Measurements from ENCODE around the gene RAB3GAP1.
"Not testable (repeated sequence)": the region's sequence is repeated elsewhere in the genome, so short reads cannot be mapped to it uniquely, and the experiment has no call there.

The RAB3GAP1 gene

GRCh38 chr2:135052042-135052876 lies at the start of gene RAB3GAP1:
Gene RAB3GAP1 (plus strand): TSS chr2:135052292. CDS start chr2:135052308, 16 bp downstream.
- peak; percentile 93 for DNase-seq

- no peak for DNase-seq
These were observed 49.3 kb upstream of the RAB3GAP1 start for GRCh38 chr2:135002836-135003235.

- DNase-seq: peak; percentile 63 to 67
These were observed 47.9 kb upstream of the RAB3GAP1 start for GRCh38 chr2:135004005-135004746.

- DNase-seq: no peak
These were observed 46.3 kb upstream of the RAB3GAP1 start for GRCh38 chr2:135005753-135006152.

GRCh38 chr2:135009339-135009738 lies 42.8 kb upstream of the RAB3GAP1 start:
- no peak for DNase-seq

GRCh38 chr2:135010200-135010942 lies 41.7 kb upstream of the RAB3GAP1 start:
- DNase-seq: no peak

- no peak for DNase-seq
These were observed 40.5 kb upstream of the RAB3GAP1 start for GRCh38 chr2:135011633-135012032.

- DNase-seq: no peak
These were observed 30.5 kb upstream of the RAB3GAP1 start for GRCh38 chr2:135021618-135022017.

- DNase-seq: no peak
These were observed 28.9 kb upstream of the RAB3GAP1 start for GRCh38 chr2:135022952-135023880.

- DNase-seq: no peak
These were observed 28.1 kb upstream of the RAB3GAP1 start for GRCh38 chr2:135023886-135024485.

- no peak for DNase-seq
These were observed 22.5 kb upstream of the RAB3GAP1 start for GRCh38 chr2:135029481-135030134.

- DNase-seq: no peak
These were observed 21.3 kb upstream of the RAB3GAP1 start for GRCh38 chr2:135030826-135031225.

- not testable (repeated sequence) for DNase-seq
These were observed 18.9 kb upstream of the RAB3GAP1 start for GRCh38 chr2:135033216-135033615.

- no peak for DNase-seq
These were observed 14.3 kb upstream of the RAB3GAP1 start for GRCh38 chr2:135037831-135038230.

GRCh38 chr2:135043345-135043744 lies 8.7 kb upstream of the RAB3GAP1 start:
- peak in 1 of 2 donors; percentile 19 for DNase-seq

- no peak for DNase-seq
These were observed 4.8 kb upstream of the RAB3GAP1 start, which contains the start of gene MAP3K19 for GRCh38 chr2:135047300-135047699. Gene MAP3K19 (minus strand): TSS chr2:135047447. CDS start chr2:135024647, 22,800 bp downstream.

- no peak for DNase-seq
These were observed 4.0 kb upstream of the RAB3GAP1 start for GRCh38 chr2:135048122-135048521.

GRCh38 chr2:135050132-135050531 lies 2.0 kb upstream of the RAB3GAP1 start:
- DNase-seq: no peak

GRCh38 chr2:135050684-135051083 lies 1.4 kb upstream of the RAB3GAP1 start:
- DNase-seq: no peak

GRCh38 chr2:135052997-135053474 lies 944 bp downstream of the RAB3GAP1 start:
- peak in 1 of 2 donors; percentile 30 for DNase-seq

Data from CD4-positive, alpha-beta T cell treated with Interleukin-1 beta for 1 hour (primary cell).